Kidney epithelial cell (primary cell): ENCODE measurements around the gene FRY. TPM values are rescaled to one million over a fixed set of nuclear protein-coding genes. Genes with fewer than 3 reads are reported as not detected.

Source experiments
- DNase-seq: peaks from one replicate; pipeline ENCODE4 v3.0.0-alpha.2; 2010; ENCODE audit warnings: low read depth
- H3K27me3 ChIP-seq: 2 replicates; pipeline ENCODE4 v1.6.0; 2011; ENCODE audit warnings: low read length; ENCODE audit not compliant: control insufficient read depth, insufficient read depth
- H3K36me3 ChIP-seq: 2 replicates; pipeline ENCODE4 v1.5.1; 2011; ENCODE audit warnings: low read length; ENCODE audit not compliant: control insufficient read depth, insufficient read depth
- H3K4me3 ChIP-seq: 2 replicates; pipeline ENCODE4 v1.5.1; 2011; ENCODE audit warnings: low read depth, mild to moderate bottlenecking, control low read depth, low read length
- total RNA-seq: library from RNA; depleted of rRNA; stranded (reverse); fragments of >200 nt; gene quantifications from 2 replicates; pipeline ENCODE4 v1.2.3, GENCODE V29; 2015
- TF ChIP-seq, protein P1 (sequence below): IDR thresholded peaks from 2 replicates; pipeline ENCODE4 v1.5.1; 2011; ENCODE audit warnings: mild to moderate bottlenecking, moderate library complexity, low read length, control low read depth, inconsistent platforms; ENCODE audit not compliant: insufficient read depth, poor library complexity, severe bottlenecking

Gene FRY
- total RNA-seq, 1 donor from 2014 or later, result 6.7 TPM

DNA sequence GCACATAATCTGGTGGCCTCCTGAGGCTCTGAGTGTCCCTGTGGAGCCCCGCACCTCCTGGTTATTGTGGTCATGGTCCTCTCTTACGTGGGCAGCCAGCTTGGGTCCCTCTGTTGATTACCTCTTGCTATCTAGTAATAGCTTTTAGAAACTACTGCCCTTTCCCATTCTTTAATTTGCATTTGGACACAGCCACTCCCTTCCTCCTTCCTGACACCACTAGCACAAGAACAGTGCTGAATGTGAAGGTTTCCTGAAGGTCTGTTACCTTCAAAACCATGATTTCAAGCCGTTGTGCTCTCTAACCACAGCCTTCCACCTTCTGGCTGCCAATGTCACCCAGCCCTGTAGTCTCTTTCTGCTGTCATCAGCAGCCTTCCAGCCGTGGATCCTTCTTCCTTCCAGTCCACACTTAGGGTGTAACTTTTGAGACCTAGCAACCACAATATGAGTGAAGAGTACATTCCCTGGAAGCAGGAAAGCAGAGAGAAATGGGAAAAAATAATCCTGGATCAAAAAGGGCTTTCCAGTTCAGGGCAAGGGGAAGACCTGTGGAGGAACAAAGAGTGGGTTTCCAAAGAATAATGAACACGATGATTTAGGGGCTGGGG is 130.9 kb downstream of the FRY start:
- TF ChIP-seq, protein P1, sequence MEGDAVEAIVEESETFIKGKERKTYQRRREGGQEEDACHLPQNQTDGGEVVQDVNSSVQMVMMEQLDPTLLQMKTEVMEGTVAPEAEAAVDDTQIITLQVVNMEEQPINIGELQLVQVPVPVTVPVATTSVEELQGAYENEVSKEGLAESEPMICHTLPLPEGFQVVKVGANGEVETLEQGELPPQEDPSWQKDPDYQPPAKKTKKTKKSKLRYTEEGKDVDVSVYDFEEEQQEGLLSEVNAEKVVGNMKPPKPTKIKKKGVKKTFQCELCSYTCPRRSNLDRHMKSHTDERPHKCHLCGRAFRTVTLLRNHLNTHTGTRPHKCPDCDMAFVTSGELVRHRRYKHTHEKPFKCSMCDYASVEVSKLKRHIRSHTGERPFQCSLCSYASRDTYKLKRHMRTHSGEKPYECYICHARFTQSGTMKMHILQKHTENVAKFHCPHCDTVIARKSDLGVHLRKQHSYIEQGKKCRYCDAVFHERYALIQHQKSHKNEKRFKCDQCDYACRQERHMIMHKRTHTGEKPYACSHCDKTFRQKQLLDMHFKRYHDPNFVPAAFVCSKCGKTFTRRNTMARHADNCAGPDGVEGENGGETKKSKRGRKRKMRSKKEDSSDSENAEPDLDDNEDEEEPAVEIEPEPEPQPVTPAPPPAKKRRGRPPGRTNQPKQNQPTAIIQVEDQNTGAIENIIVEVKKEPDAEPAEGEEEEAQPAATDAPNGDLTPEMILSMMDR, result no peak
- no peaks in the 10 kb centered on the region for H3K36me3 ChIP-seq
- DNase-seq, result no peak
- H3K27me3 ChIP-seq, result no peaks in the 10 kb centered on the region
- no peak overlapping the region for H3K4me3 ChIP-seq

DNA sequence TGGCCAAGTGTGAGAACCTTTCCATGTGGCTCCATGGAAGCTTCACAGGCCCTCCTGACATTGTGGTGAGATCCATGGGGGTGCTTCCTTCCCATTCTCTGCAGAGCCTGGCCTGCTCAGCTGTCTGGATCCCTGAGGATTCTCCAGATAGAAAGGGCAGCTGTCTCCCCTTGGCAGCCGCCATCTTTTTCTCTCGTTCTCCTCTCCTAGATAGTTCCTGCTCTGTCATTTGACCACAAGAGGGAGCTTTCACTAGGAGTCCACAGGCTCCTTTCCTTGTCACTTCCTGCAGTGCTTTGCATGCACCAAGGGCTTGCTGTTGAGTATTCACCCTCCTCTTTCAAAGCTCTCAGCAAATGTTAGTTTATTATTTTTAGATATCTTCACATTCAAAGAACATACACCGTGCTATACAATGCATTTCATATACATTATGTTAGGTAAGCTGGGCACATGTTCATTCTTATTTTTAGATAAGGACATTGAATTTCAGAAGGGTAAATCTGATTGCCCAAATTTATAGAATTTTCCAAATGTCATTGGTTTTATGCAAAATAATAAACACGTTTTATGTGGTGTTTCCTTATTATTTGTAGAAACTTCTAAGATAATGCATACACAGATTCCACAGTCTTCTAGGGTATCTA is 133.2 kb downstream of the FRY start:
- TF ChIP-seq, protein P1, result peak; percentile 71
- Histone ChIP-seq H3K4me3 (no peak overlapping the region), H3K27me3 (no peaks in the 10 kb centered on the region), H3K36me3 (no peaks in the 10 kb centered on the region)
- DNase-seq, result no peak

- H3K27me3 ChIP-seq, result no peaks in the 10 kb centered on the region
- H3K4me3 ChIP-seq, result no peak overlapping the region
- TF ChIP-seq, protein P1, result no peak
- DNase-seq, result no peak
- H3K36me3 ChIP-seq, result no peaks in the 10 kb centered on the region
These were observed 134.2 kb downstream of the FRY start for GRCh38 chr13:32165796-32166195.

DNA sequence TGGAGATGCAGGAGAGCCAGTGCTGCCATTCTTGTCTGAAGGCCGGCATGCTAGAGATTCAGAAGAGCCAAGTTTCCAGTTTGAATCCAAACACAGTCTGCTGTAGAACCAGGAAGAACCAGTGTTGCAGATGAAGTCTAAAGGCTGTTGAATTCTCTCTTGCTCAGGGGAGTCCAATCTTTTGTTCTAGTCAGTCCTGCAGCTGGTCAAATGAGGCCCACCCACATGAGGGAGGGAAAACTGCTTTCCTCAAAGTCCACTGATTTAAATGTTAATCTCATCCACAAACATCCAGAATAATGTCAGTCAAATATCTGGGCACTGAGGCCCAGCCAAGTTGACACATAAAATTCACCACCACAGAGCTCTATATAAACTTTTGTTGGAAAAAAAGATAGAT is 136.6 kb downstream of the FRY start:
- DNase-seq, result no peak
- Histone ChIP-seq H3K27me3 (no peaks in the 10 kb centered on the region), H3K4me3 (no peak overlapping the region), H3K36me3 (no peaks in the 10 kb centered on the region)
- TF ChIP-seq, protein P1, result no peak

- H3K27me3 ChIP-seq, result no peaks in the 10 kb centered on the region
- no peak for DNase-seq
- H3K4me3 ChIP-seq, result no peak overlapping the region
- TF ChIP-seq, protein P1, result no peak
- no peaks in the 10 kb centered on the region for H3K36me3 ChIP-seq
These were observed 139.3 kb downstream of the FRY start for GRCh38 chr13:32170841-32171240.

DNA sequence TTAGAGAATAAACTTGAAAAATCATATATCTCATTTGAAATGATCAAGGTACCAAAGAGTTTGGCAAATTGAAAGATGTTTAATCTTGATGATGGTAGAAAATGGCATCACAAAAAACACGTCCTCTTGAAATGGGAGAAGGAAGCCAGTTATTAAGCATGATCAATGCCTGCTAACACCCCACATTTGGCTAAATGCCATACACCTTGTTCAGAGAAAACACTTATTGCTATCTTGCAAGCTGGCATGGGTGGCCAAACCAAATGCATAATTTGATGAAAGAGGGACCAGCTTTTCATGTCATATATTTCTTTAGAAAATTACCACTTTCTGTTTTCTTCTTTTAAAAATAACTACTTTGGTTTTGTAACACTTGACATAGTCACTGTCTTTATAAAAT is 142.3 kb downstream of the FRY start:
- Histone ChIP-seq H3K27me3 (no peaks in the 10 kb centered on the region), H3K36me3 (no peaks in the 10 kb centered on the region), H3K4me3 (no peak overlapping the region)
- DNase-seq, result no peak
- TF ChIP-seq, protein P1, result no peak
